Body of pancreas (tissue), 4 donors: Measurements from ENCODE around the gene BRAF. TPM values are rescaled to one million over a fixed set of nuclear protein-coding genes. Genes with fewer than 3 reads are reported as not detected.

ENCODE experiments used
- ATAC-seq: fragments of 150-250 bp; one replicate; pipeline ENCODE4 v1.9.1; 2016
- DNase-seq, 4 donors: peaks; one replicate each; pipeline ENCODE4 v3.0.0-alpha.2; 2019
- H3K27ac ChIP-seq, 4 donors: fragments of 200-600 bp; sonication (generic); 1 replicate in 3 of 4; 2 replicates in 1 of 4; pipeline versions ENCODE4 v1.5.1 to v1.6.1; 2016 to 2019; ENCODE audit warnings: mild to moderate bottlenecking in 1 of 4, mixed read lengths in 1 of 4, moderate library complexity in 1 of 4
- H3K27me3 ChIP-seq, 2 donors: fragments of 200-600 bp; sonication (generic); one replicate each; pipeline ENCODE4 v1.6.0; 2016; ENCODE audit warnings: mild to moderate bottlenecking in 1 of 2
- H3K36me3 ChIP-seq, 2 donors: fragments of 200-600 bp; sonication (generic); replicated peaks in 1 of 2; 2 replicates each; pipeline ENCODE4 v1.5.1; 2016; ENCODE audit warnings: low read depth in 2 of 2; ENCODE audit not compliant: insufficient read depth in 1 of 2
- H3K4me1 ChIP-seq: fragments of 200-600 bp; sonication (generic); one replicate; pipeline ENCODE4 v1.6.0; 2016
- H3K4me3 ChIP-seq, 2 donors: fragments of 200-600 bp; sonication (generic); 1 replicate in 1 of 2; 2 replicates in 1 of 2; pipeline ENCODE4 v1.5.1; 2016 to 2019
- H3K9me3 ChIP-seq, 3 donors: fragments of 200-600 bp; sonication (generic); 1 replicate in 2 of 3; 2 replicates in 1 of 3; pipeline ENCODE4 v1.5.1; 2016
- POLR2A ChIP-seq, 3 donors: fragments of 450-650 bp; IDR thresholded peaks; one replicate each; pipeline ENCODE4 v1.6.1; 2016; ENCODE audit warnings: antibody characterized with exemption in 3 of 3, mild to moderate bottlenecking in 2 of 3
- WGBS, 2 donors: methylation state at CpG; one replicate each; pipeline ENCODE4 v1.1.5; 2017; 5-methylcytosine and 5-hydroxymethylcytosine counted together
- intact Hi-C: fragments of 100-400 bp; cut with DNase I; formaldehyde crosslinking; loops from one replicate; pipeline ENCODE4 v1.15.1; 2023
- total RNA-seq, 2 donors: library from RNA; depleted of rRNA; stranded (reverse); fragments of >200 nt; gene quantifications; one replicate each; pipeline ENCODE4 v1.1.0, GENCODE V29; 2016
- TF ChIP-seq, protein P1 (sequence below), 7 experiments: fragments of 450-650 bp in 4 of 7; fragments of 200-600 bp in 3 of 7; sonication (generic) in 3 of 7; IDR thresholded peaks; one replicate each; pipeline ENCODE4 v1.5.1; 2016 to 2019; ENCODE audit warnings: antibody characterized with exemption in 7 of 7

Gene BRAF
- total RNA-seq, 2 donors from 2014 or later = 41.9 to 51.1 TPM

DNA sequence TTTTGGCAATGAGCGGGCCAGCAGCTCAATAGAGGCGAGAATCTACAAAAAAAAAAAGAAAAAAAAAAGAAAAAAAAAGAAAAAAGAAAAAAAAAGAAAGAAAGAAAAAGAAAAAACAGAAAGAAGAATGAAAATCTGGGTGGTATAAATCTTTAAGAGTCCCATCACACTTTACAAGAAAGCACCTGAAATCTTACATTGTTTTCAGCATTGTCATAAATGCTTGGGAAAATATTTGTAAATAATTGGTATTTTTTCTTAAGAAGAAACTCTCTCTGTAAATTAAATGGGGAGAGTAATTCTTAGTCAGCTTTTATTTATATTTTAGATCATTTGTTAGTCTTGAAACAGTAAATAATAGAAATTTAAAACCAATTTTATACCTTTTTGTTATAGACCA is 190.0 kb downstream of the BRAF start:
- WGBS, 2 donors = 94 to 100% methylated on average over 2 of the region's 2 CpGs
- TF ChIP-seq POLR2A (IDR thresholded peaks at IDR 0.05) = no peak
- TF ChIP-seq, protein P1, sequence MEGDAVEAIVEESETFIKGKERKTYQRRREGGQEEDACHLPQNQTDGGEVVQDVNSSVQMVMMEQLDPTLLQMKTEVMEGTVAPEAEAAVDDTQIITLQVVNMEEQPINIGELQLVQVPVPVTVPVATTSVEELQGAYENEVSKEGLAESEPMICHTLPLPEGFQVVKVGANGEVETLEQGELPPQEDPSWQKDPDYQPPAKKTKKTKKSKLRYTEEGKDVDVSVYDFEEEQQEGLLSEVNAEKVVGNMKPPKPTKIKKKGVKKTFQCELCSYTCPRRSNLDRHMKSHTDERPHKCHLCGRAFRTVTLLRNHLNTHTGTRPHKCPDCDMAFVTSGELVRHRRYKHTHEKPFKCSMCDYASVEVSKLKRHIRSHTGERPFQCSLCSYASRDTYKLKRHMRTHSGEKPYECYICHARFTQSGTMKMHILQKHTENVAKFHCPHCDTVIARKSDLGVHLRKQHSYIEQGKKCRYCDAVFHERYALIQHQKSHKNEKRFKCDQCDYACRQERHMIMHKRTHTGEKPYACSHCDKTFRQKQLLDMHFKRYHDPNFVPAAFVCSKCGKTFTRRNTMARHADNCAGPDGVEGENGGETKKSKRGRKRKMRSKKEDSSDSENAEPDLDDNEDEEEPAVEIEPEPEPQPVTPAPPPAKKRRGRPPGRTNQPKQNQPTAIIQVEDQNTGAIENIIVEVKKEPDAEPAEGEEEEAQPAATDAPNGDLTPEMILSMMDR (IDR thresholded peaks at IDR 0.05) = no peak
- H3K27me3 ChIP-seq = no peaks in the 10 kb centered on the region
- DNase-seq = no peak
- H3K27ac ChIP-seq = no peak overlapping the region
- no peaks in the 10 kb centered on the region for H3K4me1 ChIP-seq
- H3K9me3 ChIP-seq = no peaks in the 10 kb centered on the region
- peaks cover 0 to 3% of the 10 kb centered on the region in 2 donors for H3K36me3 ChIP-seq
- no peak for ATAC-seq
- intact Hi-C loops = no loop called here
- H3K4me3 ChIP-seq = no peak overlapping the region

DNA sequence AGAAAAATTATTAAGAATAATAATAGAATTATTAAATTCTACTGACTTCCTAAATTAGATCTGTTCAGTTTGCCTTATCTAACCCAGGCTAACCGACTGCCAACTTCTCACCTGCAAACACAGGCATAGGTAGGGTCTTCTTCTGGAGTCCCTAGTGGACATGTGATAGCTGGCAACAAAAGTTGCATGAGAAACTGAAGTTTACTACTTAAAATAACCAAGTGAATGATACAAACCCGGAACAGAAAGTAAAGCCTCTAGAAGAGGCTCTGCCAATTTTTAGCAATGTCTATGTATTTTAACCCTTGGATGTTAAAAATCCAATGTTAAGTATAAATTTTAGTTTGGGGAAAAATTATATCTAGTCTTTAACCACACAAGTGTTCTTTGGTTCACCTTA is 190.6 kb downstream of the BRAF start:
- no peak for ATAC-seq
- no peak for DNase-seq
- WGBS, 2 donors = 57 to 61% methylated on average over 2 of the region's 2 CpGs
- Histone ChIP-seq H3K36me3 (peaks cover 0 to 3% of the 10 kb centered on the region in 2 donors), H3K27me3 (no peaks in the 10 kb centered on the region), H3K4me3 (no peak overlapping the region), H3K27ac (no peak overlapping the region), H3K4me1 (no peaks in the 10 kb centered on the region), H3K9me3 (no peaks in the 10 kb centered on the region)
- intact Hi-C loops = no loop called here
- no peak for TF ChIP-seq POLR2A (IDR thresholded peaks at IDR 0.05)
- TF ChIP-seq, protein P1 (IDR thresholded peaks at IDR 0.05) = no peak

DNA sequence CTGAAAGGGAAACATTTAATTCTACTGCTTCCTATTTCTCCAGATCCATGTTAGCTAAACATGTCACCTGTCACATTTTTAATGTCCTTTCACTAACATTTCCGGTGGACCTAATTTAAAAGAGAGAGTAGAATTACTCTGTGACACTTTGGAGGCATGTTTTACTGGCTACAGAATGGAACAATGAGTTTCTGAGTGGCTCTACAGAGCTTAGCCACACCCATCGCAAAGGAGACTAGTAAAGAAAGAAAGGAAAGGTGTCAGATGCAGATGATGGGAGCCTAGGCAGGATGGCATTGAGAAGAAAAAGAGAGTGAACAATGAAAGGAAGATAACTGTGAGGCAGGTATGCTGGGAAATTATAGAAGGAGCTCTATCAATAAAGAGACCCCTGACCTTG is 192.3 kb downstream of the BRAF start:
- no peak for ATAC-seq

DNA sequence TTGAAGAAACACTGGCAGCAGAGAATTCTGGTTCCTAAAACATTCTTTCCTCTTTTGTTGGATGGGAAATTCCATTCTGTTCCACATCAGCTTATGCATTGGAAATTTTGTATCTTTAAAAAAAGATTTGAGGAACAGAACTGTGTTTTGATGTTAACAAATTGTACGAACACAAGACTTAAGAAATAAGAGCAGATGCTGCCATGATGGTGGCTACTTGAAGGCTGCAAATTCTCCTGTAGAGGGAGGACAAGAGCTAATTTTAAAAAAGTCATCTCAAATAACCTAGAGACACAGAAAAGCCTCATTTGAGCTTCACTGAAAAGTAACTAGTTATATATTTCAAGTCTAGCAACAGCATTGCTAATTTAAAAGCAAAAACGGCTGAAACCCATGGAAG is 198.4 kb downstream of the BRAF start:
- Histone ChIP-seq H3K36me3 (no peaks in the 10 kb centered on the region), H3K27me3 (no peaks in the 10 kb centered on the region), H3K27ac (no peak overlapping the region), H3K9me3 (no peaks in the 10 kb centered on the region), H3K4me1 (no peaks in the 10 kb centered on the region), H3K4me3 (no peak overlapping the region)
- 73 to 74% methylated on average over 2 of the region's 2 CpGs for WGBS, 2 donors
- no peak for ATAC-seq
- TF ChIP-seq, protein P1 (IDR thresholded peaks at IDR 0.05) = peak in 3 of 7 experiments; percentile 7 to 21 (median 16)
- TF ChIP-seq POLR2A (IDR thresholded peaks at IDR 0.05) = no peak
- intact Hi-C loops = no loop called here
- DNase-seq = no peak

More for the DNA sequence above, 192.3 kb downstream of the BRAF start:
- no peaks in the 10 kb centered on the region for H3K36me3 ChIP-seq
- H3K4me1 ChIP-seq = no peaks in the 10 kb centered on the region
- H3K9me3 ChIP-seq = no peaks in the 10 kb centered on the region
- DNase-seq = no peak
- H3K27ac ChIP-seq = no peak overlapping the region
- intact Hi-C loops = no loop called here
- H3K4me3 ChIP-seq = no peak overlapping the region
- no peak for TF ChIP-seq POLR2A (IDR thresholded peaks at IDR 0.05)
- TF ChIP-seq, protein P1 (IDR thresholded peaks at IDR 0.05) = no peak
- no peaks in the 10 kb centered on the region for H3K27me3 ChIP-seq
- 86 to 94% methylated on average over 2 of the region's 2 CpGs for WGBS, 2 donors

DNA sequence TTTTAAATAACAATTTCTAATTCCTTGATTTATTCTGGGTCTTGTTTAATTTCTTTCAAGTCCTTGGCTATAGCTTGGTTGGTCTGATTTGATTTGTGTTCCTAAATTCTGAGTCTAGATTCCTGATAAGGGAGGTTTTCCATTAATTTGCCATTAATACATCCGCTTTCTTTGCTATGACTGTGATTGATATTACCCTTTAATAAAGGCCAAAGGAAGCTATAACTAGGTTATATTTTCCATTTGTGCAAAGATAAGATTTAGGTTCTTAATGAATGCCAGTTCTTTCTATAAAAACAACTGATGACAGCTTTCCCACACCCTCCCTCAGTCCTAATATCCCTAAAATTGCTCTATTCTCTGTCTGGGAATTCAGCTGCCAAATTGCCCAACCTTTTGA is 200.0 kb downstream of the BRAF start:
- no peaks in the 10 kb centered on the region for H3K4me1 ChIP-seq
- intact Hi-C loops = no loop called here
- H3K36me3 ChIP-seq = no peaks in the 10 kb centered on the region
- H3K9me3 ChIP-seq = no peaks in the 10 kb centered on the region
- WGBS, 2 donors = 89 to 98% methylated on average over 1 of the region's 1 CpG
- no peaks in the 10 kb centered on the region for H3K27me3 ChIP-seq
- no peak for ATAC-seq
- H3K4me3 ChIP-seq = no peak overlapping the region
- TF ChIP-seq, protein P1 (IDR thresholded peaks at IDR 0.05) = no peak
- no peak for TF ChIP-seq POLR2A (IDR thresholded peaks at IDR 0.05)
- no peak for DNase-seq
- no peak overlapping the region for H3K27ac ChIP-seq
